NT2/D1 (cell line): Measurements from ENCODE around the gene OR2AT4.

ENCODE experiments used
- SUZ12 ChIP-seq: IDR thresholded peaks from 2 replicates; pipeline ENCODE4 v1.6.1; 2011; ENCODE audit not compliant: insufficient read length, insufficient read depth; ENCODE audit errors: extremely low read depth
- YY1 ChIP-seq: IDR thresholded peaks from 2 replicates; pipeline ENCODE4 v1.6.1; 2011; ENCODE audit not compliant: insufficient read length, insufficient read depth
- ZNF274 ChIP-seq: IDR thresholded peaks from 2 replicates; pipeline ENCODE4 v1.6.1; 2011; ENCODE audit warnings: mild to moderate bottlenecking, low read depth, low read length

GRCh38 chr11:75141166-75141565 is 44.5 kb upstream of the OR2AT4 start:
- TF ChIP-seq YY1 (no peak), ZNF274 (no peak), SUZ12 (no peak)
